Mesenchymal stem cell (in vitro differentiated cells and primary cell): Measurements from ENCODE around the gene DST.
A peak's percentile ranks its signal among the peaks of the same experiment; 100 is the strongest.

Source experiments
- DNase-seq: peaks from one replicate; pipeline ENCODE4 v3.0.0-alpha.2; 2013
- H2AFZ ChIP-seq: one replicate; pipeline ENCODE4 v1.6.1; 2013; ENCODE audit warnings: low read depth, mild to moderate bottlenecking, control low read depth, inconsistent platforms, low read length, moderate library complexity
- H2AK5ac ChIP-seq: 2 replicates; pipeline ENCODE4 v1.6.1; 2013; ENCODE audit warnings: low read length, moderate library complexity, mild to moderate bottlenecking, inconsistent platforms; ENCODE audit not compliant: severe bottlenecking
- H2BK120ac ChIP-seq: one replicate; pipeline ENCODE4 v1.6.1; 2013; ENCODE audit warnings: low read depth, mild to moderate bottlenecking, inconsistent platforms, low read length, moderate library complexity
- H2BK12ac ChIP-seq, 2 experiments: one replicate each; pipeline ENCODE4 v1.6.1; 2013; ENCODE audit warnings: inconsistent platforms in 2 of 2, low read length in 2 of 2, mild to moderate bottlenecking in 2 of 2, moderate library complexity in 2 of 2, control low read depth in 1 of 2
- H2BK15ac ChIP-seq: one replicate; pipeline ENCODE4 v1.6.1; 2013; ENCODE audit warnings: mild to moderate bottlenecking, low read depth, inconsistent platforms; ENCODE audit not compliant: poor library complexity, severe bottlenecking
- H2BK5ac ChIP-seq: 2 replicates; pipeline ENCODE4 v1.6.1; 2013; ENCODE audit warnings: low read depth, mild to moderate bottlenecking, low read length, control low read depth, inconsistent platforms; ENCODE audit not compliant: poor library complexity, severe bottlenecking
- H3K14ac ChIP-seq, 2 experiments: one replicate each; pipeline ENCODE4 v1.6.1; 2013; ENCODE audit warnings: inconsistent platforms in 2 of 2, low read length in 2 of 2, control low read depth in 1 of 2, mild to moderate bottlenecking in 1 of 2, moderate library complexity in 1 of 2
- H3K18ac ChIP-seq, 2 experiments: one replicate each; pipeline ENCODE4 v1.6.1; 2013; ENCODE audit warnings: inconsistent platforms in 2 of 2, low read length in 2 of 2, control low read depth in 1 of 2, low read depth in 1 of 2, mild to moderate bottlenecking in 1 of 2
- H3K23ac ChIP-seq, 2 experiments: one replicate each; pipeline ENCODE4 v1.6.1; 2013; ENCODE audit warnings: inconsistent platforms in 2 of 2, low read length in 2 of 2, mild to moderate bottlenecking in 2 of 2, moderate library complexity in 2 of 2, control low read depth in 1 of 2
- H3K27ac ChIP-seq: 2 replicates; pipeline ENCODE4 v1.5.1; 2013; ENCODE audit warnings: mild to moderate bottlenecking, moderate library complexity, low read length, control low read depth, inconsistent platforms; ENCODE audit not compliant: poor library complexity, severe bottlenecking
- H3K27me3 ChIP-seq, 2 experiments: 2 replicates each; pipeline versions ENCODE4 v1.6.1 to v1.7.0; 2013; ENCODE audit warnings: low read length in 2 of 2, mild to moderate bottlenecking in 2 of 2, moderate library complexity in 2 of 2, control low read depth in 1 of 2, inconsistent platforms in 1 of 2; ENCODE audit not compliant: control insufficient read depth in 1 of 2, insufficient read depth in 1 of 2
- H3K36me3 ChIP-seq, 2 experiments: 2 replicates each; pipeline versions ENCODE4 v1.6.1 to v1.7.0; 2013; ENCODE audit warnings: low read length in 2 of 2, control low read depth in 1 of 2, inconsistent platforms in 1 of 2, low read depth in 1 of 2, mild to moderate bottlenecking in 1 of 2; ENCODE audit not compliant: insufficient read depth in 2 of 2, control insufficient read depth in 1 of 2
- H3K4ac ChIP-seq, 2 experiments: one replicate each; pipeline ENCODE4 v1.6.1; 2013; ENCODE audit warnings: inconsistent platforms in 2 of 2, low read length in 2 of 2, mild to moderate bottlenecking in 2 of 2, moderate library complexity in 2 of 2, control low read depth in 1 of 2, low read depth in 1 of 2
- H3K4me1 ChIP-seq: 2 replicates; pipeline ENCODE4 v1.6.1; 2013; ENCODE audit warnings: low read depth, low read length, control low read depth; ENCODE audit not compliant: control insufficient read depth, insufficient read depth
- H3K4me2 ChIP-seq: 2 replicates; pipeline ENCODE4 v1.6.1; 2013; ENCODE audit warnings: low read length, mild to moderate bottlenecking, inconsistent platforms; ENCODE audit not compliant: poor library complexity, severe bottlenecking
- H3K4me3 ChIP-seq, 2 experiments: 2 replicates each; pipeline versions ENCODE4 v1.5.1 to v1.7.0; 2013; ENCODE audit warnings: low read length in 2 of 2, mild to moderate bottlenecking in 2 of 2, control low read depth in 1 of 2, low read depth in 1 of 2; ENCODE audit not compliant: insufficient read depth in 1 of 2
- H3K79me1 ChIP-seq: replicated peaks from 2 replicates; pipeline ENCODE4 v1.6.1; 2013; ENCODE audit warnings: mild to moderate bottlenecking, control low read depth, low read length, inconsistent platforms; ENCODE audit not compliant: poor library complexity, severe bottlenecking
- H3K9ac ChIP-seq: 2 replicates; pipeline ENCODE4 v1.7.0; 2013; ENCODE audit warnings: mild to moderate bottlenecking, low read length, moderate library complexity
- H3K9me3 ChIP-seq: 2 replicates; pipeline ENCODE4 v1.7.0; 2013; ENCODE audit warnings: mild to moderate bottlenecking, low read length; ENCODE audit not compliant: control insufficient read depth
- H4K8ac ChIP-seq: one replicate; pipeline ENCODE4 v1.6.1; 2013; ENCODE audit warnings: inconsistent platforms, mild to moderate bottlenecking, low read length, moderate library complexity
- H4K91ac ChIP-seq: one replicate; pipeline ENCODE4 v1.6.1; 2013; ENCODE audit warnings: mild to moderate bottlenecking, low read length, inconsistent platforms
- WGBS: methylation state at CpG from one replicate; pipeline ENCODE4 v1.1.7; 2013; ENCODE audit warnings: mixed read lengths; 5-methylcytosine and 5-hydroxymethylcytosine counted together

DST gene

GRCh38 chr6:56655996-56656395 is 13.3 kb upstream of the DST start:
- H2AFZ ChIP-seq, result no peak overlapping the region
- H3K27ac ChIP-seq, result no peak overlapping the region
- no peaks in the 10 kb centered on the region for H3K9me3 ChIP-seq
- H3K4me1 ChIP-seq, result peaks cover 3% of the 10 kb centered on the region
- no peak overlapping the region for H2BK5ac ChIP-seq
- no peak overlapping the region for H3K18ac ChIP-seq
- no peak for DNase-seq
- no peak overlapping the region for H4K91ac ChIP-seq
- H3K36me3 ChIP-seq, result peaks cover 0 to 23% of the 10 kb centered on the region in 2 experiments
- H4K8ac ChIP-seq, result no peak overlapping the region
- H3K4ac ChIP-seq, result no peak overlapping the region
- no peak overlapping the region for H2BK12ac ChIP-seq
- H3K79me1 ChIP-seq, result peaks cover 7% of the 10 kb centered on the region
- no peak overlapping the region for H2BK120ac ChIP-seq
- no peak overlapping the region for H3K14ac ChIP-seq
- H3K9ac ChIP-seq, result peak overlapping the region; percentile 30
- H3K27me3 ChIP-seq, result no peaks in the 10 kb centered on the region
- H2AK5ac ChIP-seq, result peak overlapping the region; percentile 65
- peak overlapping the region; percentile 22 for H3K4me2 ChIP-seq
- H3K4me3 ChIP-seq, result no peak overlapping the region
- 99% methylated on average over 4 of the region's 4 CpGs for WGBS
- no peak overlapping the region for H3K23ac ChIP-seq
- no peak overlapping the region for H2BK15ac ChIP-seq

GRCh38 chr6:56655249-56655648 is 12.6 kb upstream of the DST start:
- no peak overlapping the region for H2AFZ ChIP-seq
- H2BK120ac ChIP-seq, result no peak overlapping the region
- no CpG with 5 or more reads among the region's 1 CpG for WGBS
- no peak overlapping the region for H3K4me3 ChIP-seq
- no peak overlapping the region for H2AK5ac ChIP-seq
- no peak overlapping the region for H3K14ac ChIP-seq
- H3K23ac ChIP-seq, result no peak overlapping the region
- DNase-seq, result no peak
- no peak overlapping the region for H4K8ac ChIP-seq
- H3K79me1 ChIP-seq, result peaks cover 7% of the 10 kb centered on the region
- H3K18ac ChIP-seq, result no peak overlapping the region
- no peak overlapping the region for H3K4ac ChIP-seq
- no peaks in the 10 kb centered on the region for H3K27me3 ChIP-seq
- H3K9ac ChIP-seq, result no peak overlapping the region
- H3K4me2 ChIP-seq, result no peak overlapping the region
- H4K91ac ChIP-seq, result no peak overlapping the region
- peaks cover 3% of the 10 kb centered on the region for H3K4me1 ChIP-seq
- H3K27ac ChIP-seq, result no peak overlapping the region
- H2BK5ac ChIP-seq, result no peak overlapping the region
- H2BK15ac ChIP-seq, result no peak overlapping the region
- H2BK12ac ChIP-seq, result no peak overlapping the region
- peaks cover 0 to 28% of the 10 kb centered on the region in 2 experiments for H3K36me3 ChIP-seq
- no peaks in the 10 kb centered on the region for H3K9me3 ChIP-seq

GRCh38 chr6:56652994-56653393 is 10.3 kb upstream of the DST start:
- no peak overlapping the region for H3K4me2 ChIP-seq
- H3K4me3 ChIP-seq, result no peak overlapping the region
- peaks cover 2 to 31% of the 10 kb centered on the region in 2 experiments for H3K36me3 ChIP-seq
- H3K4me1 ChIP-seq, result peaks cover 1% of the 10 kb centered on the region
- H3K9ac ChIP-seq, result peak overlapping the region; percentile 66
- H2AK5ac ChIP-seq, result no peak overlapping the region
- peak overlapping the region; percentile 43 for H3K27ac ChIP-seq
- H3K79me1 ChIP-seq, result peaks cover 19% of the 10 kb centered on the region
- no peak overlapping the region for H3K23ac ChIP-seq
- no peak overlapping the region for H2AFZ ChIP-seq
- no peak overlapping the region for H2BK15ac ChIP-seq
- no peak overlapping the region for H3K4ac ChIP-seq
- H4K91ac ChIP-seq, result no peak overlapping the region
- no peak overlapping the region for H4K8ac ChIP-seq
- no peak overlapping the region for H2BK5ac ChIP-seq
- WGBS, result no CpG with 5 or more reads among the region's 2 CpGs
- DNase-seq, result peak; percentile 56
- no peak overlapping the region for H2BK12ac ChIP-seq
- H3K18ac ChIP-seq, result no peak overlapping the region
- no peaks in the 10 kb centered on the region for H3K27me3 ChIP-seq
- H3K14ac ChIP-seq, result no peak overlapping the region
- H3K9me3 ChIP-seq, result no peaks in the 10 kb centered on the region
- no peak overlapping the region for H2BK120ac ChIP-seq

- WGBS, result 100% methylated on average over 1 of the region's 1 CpG
Observed at GRCh38 chr6:56652231-56652630, 9.5 kb upstream of the DST start.

More at GRCh38 chr6:56652231-56652630, 9.5 kb upstream of the DST start:
- peak overlapping the region; percentile 66 for H3K9ac ChIP-seq
- H4K91ac ChIP-seq, result no peak overlapping the region
- peaks cover 2 to 39% of the 10 kb centered on the region in 2 experiments for H3K36me3 ChIP-seq
- H3K18ac ChIP-seq, result no peak overlapping the region
- peak overlapping the region; percentile 38 for H3K27ac ChIP-seq
- no peak overlapping the region for H4K8ac ChIP-seq
- no peak overlapping the region for H2BK120ac ChIP-seq
- no peak overlapping the region for H3K4ac ChIP-seq
- peaks cover 19% of the 10 kb centered on the region for H3K79me1 ChIP-seq
- no peak overlapping the region for H3K23ac ChIP-seq
- H3K4me3 ChIP-seq, result no peak overlapping the region
- no peak overlapping the region for H2BK5ac ChIP-seq
- H2BK12ac ChIP-seq, result no peak overlapping the region
- DNase-seq, result no peak
- no peak overlapping the region for H2AFZ ChIP-seq
- no peak overlapping the region for H2AK5ac ChIP-seq
- H2BK15ac ChIP-seq, result no peak overlapping the region
- H3K4me2 ChIP-seq, result no peak overlapping the region
- peaks cover 1% of the 10 kb centered on the region for H3K4me1 ChIP-seq
- no peaks in the 10 kb centered on the region for H3K27me3 ChIP-seq
- no peaks in the 10 kb centered on the region for H3K9me3 ChIP-seq
- H3K14ac ChIP-seq, result no peak overlapping the region
